NCI-H2227 (cell line): ENCODE measurements around the gene PIK3CG.
"Not testable (repeated sequence)": the region's sequence is repeated elsewhere in the genome, so short reads cannot be mapped to it uniquely, and the experiment has no call there.

Experiments
- DNase-seq: peaks from one replicate; lab custom pipeline; 2025; ENCODE audit not compliant: unreplicated experiment; lab: John Stamatoyannopoulos, UW

Gene PIK3CG

DNA sequence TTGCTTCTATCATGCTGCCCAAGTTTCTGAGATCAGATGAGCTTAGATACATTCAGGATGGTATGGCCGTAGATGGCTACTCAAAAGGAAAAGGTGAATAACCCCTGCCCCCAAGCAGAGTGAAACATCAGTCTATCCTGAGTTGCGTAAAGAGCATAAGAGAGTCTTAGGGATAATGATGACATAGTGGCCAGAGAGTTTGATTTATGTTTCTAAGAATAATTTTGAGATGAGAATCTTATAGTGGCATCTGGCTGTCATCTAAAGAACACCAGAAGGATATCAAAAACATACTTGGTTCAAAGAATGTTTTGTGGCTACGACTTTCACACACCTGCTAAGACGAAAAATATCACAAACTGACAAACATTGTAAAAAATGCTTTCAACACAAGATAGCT is 20.6 kb downstream of the PIK3CG start:
- DNase-seq: no peak

DNA sequence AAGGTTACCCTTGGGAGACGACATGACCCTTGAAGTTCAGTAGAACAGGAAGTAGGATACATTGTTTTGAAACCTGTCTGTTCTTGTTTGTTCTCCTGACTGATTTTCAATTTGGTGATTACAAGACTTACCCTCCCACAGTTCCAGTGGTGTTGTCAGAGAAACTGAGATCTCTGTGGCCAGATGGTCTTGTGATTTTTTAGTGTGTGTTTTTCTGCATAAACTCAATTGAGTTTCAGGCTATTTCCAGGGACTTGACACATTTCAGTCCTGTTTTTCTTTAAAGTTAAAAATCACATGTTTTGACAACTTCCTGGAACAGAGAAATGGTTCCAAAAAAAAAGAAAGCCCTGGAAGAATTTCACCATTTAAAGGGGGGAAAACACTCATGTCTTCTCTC is 22.3 kb downstream of the PIK3CG start:
- no peak for DNase-seq

DNA sequence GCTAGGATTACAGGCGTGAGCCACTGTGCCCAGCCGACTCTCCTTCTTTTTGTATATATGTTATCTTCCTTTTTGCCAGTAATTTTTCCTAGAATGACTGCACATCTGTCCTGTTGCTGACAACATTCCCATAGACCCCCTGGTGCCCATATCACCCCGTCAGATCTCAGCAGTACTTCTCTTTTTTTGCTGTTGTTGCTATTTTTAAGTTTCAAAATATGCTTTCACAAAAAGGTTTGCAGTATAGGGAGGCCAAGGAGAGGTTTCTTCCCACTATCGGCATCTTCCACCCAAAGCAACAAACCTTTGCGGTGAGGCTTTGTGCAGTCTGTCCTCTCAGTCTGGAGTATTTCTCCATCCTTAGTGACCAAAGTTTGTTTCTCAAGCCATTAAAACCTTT is 23.1 kb downstream of the PIK3CG start:
- DNase-seq: no peak

DNA sequence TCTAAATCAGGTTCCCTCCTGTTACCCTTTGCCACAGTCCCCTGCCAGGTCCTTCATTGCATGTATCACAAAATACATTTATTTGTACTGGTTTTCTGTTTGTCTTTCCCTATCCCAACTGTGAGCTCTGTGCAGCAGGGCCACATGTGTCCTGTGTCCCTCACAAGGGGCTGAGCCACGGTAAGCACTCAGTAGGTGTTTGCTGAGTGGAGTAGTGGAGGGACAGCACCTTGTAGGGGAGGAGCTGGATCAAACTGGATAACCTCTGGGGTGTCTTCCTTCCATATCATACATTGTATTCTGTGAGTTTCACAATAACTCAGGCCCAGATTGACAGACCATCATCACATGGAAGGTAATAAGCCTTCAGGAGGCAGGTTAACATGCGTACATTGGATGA is 25.9 kb downstream of the PIK3CG start:
- DNase-seq: no peak

DNA sequence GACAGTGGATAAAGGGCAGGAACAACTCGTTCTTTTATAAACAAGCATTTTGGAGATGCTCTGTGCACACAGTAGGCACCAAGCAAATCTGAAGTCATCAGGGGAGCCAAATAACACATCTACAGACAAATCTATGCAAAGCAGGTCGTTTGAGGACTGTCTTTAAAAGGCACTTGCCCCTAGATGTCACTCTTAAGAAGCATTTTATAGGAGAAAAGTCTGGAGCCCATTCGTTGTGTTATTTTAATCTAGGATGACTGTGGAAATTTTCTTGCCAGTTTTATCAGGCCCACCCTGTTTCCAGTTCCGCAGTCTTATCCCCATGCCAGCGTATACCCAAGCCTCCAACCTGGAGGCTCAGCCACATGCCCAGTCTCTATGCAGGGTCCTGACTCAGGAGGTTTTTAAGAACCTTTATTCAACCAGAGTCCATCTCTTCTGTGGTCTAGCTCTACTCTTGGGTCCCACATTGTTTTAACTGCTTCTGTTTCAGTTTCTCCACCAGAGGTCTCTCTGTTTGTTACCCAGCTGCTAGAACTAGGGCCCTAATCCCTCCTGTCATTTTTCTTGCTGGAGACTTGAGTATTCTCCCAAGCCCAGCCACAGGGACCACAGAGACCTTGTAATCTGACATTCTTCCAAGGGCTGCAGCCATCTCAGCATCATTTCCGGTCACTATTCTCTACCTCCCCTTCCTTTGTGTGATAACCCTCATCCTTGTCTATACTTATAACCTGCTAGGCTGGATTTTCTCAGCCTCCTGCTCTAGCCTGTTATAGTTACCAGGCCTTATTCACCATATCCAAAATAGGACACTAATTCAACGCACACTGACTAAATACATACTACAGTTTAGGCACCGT is 26.7 kb downstream of the PIK3CG start:
- DNase-seq: no peak

DNA sequence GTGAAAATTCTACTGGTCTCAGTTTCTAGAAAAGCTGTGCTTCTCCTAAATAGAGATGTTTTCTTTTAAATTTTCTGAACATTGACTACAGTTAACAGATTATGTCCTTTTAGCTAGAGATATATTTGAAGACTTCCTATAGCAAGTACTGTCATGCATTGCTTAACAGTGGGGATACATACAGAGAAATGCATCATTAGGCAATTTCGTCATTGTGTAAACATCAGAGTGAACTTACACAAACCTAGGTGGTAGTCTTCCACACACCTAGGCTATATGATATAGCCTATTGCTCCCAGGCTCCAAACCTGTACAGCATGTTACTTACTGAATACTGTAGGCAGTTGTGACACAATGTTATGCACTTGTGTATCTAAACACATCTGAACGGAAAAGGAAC is 28.5 kb downstream of the PIK3CG start:
- no peak for DNase-seq

DNA sequence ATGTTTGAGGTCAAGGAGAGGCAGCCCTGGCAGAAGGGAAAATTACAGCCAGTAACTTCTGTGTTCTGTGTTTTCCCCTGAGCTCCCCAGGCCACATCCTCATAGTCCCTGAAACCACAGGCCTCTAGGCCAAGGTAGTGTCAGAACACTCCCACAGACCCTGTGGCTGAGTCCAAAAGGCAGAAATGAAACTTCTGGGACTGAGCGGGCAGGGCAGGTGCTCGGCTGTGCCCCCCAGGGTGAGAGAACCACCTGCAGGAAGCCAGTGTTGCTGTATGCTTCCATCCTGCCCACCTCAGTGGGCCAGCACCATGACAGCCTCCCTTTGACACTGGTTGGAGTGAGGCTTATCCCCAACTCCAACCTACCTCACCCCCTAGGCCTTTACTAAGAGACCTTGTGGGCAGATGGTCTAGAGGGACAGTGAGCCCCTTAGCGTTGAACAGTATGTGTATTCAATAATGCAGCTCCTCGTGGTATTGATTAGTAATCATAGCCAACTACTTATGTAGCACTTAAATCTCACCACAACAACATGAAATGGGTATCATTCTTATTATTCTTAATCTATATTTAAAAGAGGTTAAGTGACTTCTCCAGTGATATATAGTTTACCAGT is 30.3 kb downstream of the PIK3CG start:
- DNase-seq: no peak

DNA sequence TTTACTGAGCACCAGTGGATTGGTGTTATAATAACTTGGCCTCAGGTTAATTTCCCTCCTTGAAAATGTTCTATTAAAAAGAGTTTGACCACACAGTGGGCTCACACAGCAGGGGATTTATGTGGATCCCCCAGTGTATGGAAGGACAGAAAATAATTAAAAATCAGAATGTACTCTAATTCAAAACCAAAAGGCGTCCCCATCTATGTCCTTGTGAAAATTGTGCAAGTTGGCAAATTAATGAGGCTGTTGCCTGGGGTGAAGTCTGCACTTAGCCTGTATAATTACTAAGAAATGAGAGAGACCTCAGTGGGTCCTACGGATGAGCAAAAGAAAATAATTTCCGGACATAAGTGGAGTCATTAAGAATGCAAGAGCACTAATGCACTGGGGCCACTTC is 31.1 kb downstream of the PIK3CG start:
- DNase-seq: no peak

DNA sequence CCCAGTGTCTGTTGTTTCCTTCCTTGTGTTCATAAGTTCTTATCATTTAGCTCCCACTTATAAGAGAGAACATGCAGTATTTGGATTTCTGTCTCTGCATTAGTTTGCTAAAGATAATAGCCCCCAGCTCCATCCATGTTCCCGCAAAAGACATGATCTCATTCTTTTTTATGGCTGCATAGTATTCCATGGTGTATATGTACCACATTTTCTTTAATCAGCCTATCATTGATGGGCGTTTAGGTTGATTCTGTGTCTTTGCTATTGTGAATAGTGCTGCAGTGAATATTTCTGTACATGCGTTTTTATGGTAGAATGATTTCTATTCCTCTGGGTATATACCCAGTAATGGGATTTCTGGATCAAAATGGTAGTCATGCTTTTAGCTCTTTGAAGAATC is 32.5 kb downstream of the PIK3CG start:
- not testable (repeated sequence) for DNase-seq

DNA sequence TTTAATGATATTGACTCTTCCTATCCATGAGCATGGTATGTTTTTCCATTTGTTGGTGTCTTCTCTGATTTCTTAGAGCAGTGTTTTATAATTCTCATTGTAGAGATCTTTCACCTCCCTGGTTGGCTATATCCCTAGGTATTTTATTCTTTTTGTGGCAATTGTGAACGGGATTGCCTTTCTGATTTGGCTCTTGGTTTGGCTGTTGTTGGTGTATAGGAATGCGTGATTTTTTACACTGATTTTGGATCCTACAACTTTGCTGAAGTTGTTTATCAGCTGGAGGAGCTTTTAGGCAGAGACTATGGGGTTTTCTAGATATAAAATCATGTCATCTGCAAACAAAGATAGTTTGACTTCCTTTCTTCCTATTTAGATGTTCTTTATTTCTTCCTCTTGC is 33.9 kb downstream of the PIK3CG start:
- not testable (repeated sequence) for DNase-seq

DNA sequence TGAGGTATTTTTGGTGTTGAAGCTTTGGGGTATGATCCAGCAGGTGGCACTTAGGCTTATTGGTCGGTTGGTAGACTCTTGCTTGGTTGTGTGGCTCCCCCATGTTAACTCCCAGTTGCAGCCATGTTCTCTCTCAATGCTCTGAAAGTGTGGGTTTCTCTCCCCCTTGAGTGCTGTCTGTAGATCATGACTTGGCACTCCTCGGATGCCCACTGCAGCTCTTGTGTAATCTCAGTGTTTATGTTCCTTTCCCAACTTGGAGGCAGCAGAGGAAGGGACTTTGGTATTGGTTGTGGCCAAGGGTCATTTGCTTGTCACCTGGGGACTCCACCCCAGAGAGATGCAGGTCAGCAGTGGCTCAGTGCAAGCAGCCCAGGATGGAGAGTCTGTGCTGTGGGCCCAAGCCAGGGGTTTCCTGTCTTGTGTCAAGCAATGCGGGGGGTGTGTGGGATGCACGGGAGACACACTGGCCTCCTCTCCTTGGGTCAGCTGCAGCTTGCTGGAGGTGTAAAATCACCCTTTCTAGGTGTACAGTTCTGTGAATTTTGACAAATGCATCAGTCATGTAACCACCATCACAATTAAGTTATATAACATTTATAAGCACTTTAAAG is 36.9 kb downstream of the PIK3CG start:
- DNase-seq: no peak

DNA sequence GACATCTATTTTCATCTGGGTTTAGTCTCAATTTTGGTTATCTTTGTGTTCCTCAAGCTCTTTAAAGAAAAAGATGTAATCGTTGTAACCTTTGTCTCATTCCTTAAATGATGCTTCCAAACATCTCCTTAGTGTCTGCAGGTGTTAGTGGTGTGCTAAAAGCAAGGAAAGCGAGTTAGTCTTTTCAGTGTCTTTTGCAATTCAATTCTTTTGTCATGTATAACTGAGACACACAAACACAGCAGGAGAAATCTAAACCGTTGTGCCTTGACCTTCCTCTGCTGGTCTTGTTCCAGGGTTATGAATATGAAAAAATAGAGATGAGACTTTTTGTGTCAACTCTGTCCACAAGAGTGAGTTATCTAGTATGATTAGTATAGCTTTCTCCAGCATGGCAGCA is 40.7 kb downstream of the PIK3CG start:
- no peak for DNase-seq

DNA sequence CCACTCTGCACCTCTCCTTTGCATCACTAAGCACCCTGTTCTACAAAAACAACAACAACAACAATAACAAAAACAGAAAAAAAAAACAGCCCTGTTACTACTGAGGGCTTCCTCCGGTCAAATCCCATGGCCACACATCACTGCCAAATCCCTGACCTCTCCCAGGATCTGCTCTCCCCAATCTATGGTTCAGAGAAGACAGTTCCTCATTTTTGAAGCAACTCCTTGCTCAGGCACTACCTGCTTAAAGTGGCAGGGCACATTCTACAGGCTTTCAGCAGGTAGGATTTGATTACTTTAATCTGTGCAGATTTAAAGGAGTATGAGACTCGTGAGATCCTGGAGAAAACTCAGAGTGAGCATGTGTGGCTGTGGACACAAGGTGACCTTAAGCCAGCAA is 46.9 kb downstream of the PIK3CG start:
- no peak for DNase-seq

DNA sequence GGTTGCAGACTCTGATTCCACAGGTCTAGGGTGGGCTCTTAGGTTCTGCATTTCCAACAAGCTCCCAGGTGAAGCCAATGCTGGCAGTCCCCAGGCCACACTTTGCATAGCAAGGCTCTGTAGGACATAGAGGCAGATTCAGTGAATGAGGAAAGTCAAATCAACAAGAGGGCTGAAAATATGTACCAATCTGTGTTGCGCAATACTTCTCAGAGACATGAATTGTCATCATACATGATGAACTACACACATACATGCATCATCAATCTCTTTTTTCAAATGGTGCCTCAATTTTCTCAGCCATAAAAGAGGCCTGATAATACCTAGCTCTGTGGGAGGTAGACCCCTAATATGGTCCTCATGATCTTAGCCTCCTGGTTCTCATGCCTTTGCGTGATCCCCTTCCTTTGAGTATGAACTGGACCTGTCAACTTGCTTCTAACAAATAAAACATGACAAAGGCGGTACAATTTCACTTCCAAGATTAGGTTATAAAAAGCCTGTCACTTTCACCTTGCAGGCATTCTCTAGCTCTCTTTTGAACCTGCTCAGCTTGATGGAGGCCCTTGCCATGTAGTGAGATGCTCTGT is 49.0 kb downstream of the PIK3CG start:
- no peak for DNase-seq

DNA sequence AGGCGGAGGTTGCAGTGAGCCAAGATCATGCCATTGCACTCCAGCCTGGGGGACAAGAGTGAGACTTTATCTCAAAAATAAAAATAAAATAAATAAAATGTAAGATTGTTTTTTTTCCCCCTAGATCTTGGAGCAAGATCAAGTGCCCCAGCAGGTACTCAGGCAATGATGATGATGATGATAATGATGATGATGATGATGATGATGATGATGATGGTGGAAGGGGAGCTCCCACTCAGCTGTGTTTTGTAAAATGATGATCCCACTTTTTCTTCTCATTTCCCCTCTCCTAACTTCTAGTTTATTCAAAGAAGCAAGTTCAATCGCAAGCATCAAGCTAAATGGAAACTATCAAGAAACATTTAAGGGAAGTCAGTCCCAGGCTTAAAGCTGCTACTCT is 50.3 kb downstream of the PIK3CG start:
- no peak for DNase-seq

DNA sequence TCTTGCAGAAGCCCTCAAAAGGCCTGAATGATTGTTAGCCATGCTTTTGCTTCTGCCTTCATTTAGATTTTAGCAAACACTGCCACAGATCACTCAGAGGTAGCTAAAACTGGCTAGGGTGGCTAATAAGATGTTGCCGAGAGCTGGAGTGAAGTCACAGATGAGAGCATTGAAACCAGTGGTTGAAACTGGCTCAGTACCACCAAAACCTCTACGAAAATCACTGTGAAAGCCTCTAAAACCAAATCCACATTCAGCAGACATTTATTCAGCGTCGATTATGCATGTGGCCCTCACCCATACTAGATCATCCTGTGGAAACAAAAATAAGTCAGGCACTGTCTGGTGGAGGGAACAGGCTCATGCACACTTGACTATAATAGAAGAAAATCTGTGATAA is 50.8 kb downstream of the PIK3CG start:
- no peak for DNase-seq

DNA sequence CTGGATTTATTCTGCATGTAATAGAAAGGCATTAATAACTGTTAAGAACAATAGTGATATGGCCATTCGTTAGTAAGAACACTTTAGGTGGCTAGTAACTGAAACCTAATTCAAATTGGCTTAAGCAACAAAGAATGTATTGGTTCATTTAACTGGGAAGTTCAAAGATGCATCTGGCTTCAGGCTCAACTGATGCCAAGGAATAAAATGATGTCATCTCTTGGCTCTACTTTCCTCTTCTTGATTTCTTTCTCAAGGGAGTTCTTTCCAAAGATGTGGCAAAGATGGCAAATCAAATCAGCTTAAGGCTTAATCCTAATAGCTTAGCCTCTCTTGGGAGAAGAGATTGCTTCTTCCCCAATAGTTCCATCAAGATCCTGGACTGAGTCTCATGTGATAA is 51.6 kb downstream of the PIK3CG start:
- no peak for DNase-seq

DNA sequence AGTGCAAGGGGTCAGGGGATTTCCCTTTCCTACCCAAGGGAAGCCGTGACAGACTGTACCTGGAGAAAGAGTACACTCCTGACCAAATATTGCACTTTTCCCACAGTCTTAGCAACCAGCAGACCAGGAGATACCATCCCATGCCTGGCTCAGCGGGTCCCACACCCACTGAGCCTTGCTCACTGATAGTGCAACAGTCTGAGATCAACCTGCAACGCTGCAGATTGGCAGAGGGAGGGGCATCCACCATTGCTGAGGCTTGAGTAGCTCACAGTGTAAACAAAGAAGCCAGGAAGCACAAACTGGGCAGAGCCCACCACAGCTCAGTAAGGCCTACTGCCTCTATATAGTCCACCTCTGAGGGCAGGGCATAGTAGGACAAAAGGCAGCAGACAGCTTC is 53.9 kb downstream of the PIK3CG start:
- no peak for DNase-seq

DNA sequence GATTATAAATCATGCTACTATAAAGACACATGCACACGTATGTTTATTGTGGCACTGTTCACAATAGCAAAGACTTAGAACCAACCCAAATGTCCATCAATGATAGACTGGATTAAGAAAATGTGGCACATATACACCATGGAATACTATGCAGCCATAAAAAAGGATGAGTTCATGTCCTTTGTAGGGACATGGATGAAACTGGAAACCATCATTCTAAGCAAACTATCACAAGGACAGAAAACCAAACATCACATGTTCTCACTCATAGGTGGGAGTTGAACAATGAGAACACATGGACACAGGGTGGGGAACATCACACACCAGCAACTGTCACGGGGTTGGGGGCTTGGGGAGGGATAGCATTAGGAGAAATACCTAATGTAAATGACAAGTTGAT is 59.4 kb downstream of the PIK3CG start:
- DNase-seq: not testable (repeated sequence)

DNA sequence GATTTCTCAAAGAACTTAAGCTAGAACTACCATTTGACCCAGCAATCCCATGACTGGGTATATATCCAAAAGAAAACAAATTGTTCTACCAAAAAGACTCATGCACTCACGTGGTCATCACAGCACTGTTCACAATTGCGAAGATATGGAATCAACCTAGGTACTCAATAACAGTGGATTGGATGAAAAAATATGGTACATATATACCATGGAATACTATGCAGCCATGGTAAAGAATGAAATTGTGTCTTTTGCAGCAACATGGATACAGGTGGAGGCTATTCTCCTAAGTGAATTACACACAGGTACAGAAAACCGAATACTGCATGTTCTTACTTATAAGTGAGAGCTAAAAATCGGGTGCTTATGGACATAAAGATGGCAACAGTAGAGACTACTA is 61.8 kb downstream of the PIK3CG start:
- no peak for DNase-seq

DNA sequence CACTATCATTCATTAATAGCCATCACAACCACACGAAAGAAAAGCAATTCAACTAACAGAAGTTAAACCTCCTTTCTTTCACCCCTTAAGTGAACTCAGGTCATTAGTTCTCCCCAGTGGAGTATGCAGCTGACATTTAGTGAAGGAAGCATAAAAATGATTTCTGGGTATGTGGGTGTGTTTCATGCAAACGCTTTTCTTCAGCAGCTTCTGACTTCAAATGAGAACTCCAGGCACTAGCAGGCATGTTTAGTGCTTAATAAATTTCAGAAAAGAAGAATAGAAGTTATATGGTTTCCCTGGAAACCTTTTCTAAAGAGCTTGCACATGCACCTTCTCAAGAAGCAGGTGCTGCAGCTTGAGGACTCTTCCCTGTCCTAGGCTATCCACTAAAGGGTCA is 62.5 kb downstream of the PIK3CG start:
- no peak for DNase-seq

DNA sequence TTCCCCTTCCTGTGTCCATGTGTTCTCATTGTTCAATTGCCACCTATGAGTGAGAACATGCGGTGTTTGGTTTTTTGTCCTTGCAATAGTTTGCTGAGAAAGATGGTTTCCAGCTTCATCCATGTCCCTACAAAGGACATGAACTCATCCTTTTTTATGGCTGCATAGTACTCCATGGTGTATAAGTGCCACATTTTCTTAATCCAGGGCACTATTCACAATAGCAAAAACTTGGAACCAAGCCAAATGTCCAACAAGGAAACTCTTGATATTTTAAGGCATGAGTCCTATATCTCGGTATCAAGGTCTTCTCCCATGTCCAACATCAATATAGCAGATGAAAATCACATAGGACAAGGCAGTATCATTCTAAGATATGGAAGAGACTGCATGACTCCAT is 64.5 kb downstream of the PIK3CG start:
- DNase-seq: not testable (repeated sequence)
